Hepatocyte (in vitro differentiated cells): ENCODE data around the gene NPTXR.

ENCODE experiments used
- CTCF ChIP-seq: fragments of 200-600 bp; sonication (generic); IDR thresholded peaks from 2 replicates; pipeline ENCODE4 v1.5.1; 2016; ENCODE audit warnings: antibody characterized with exemption, mild to moderate bottlenecking; ENCODE audit not compliant: poor library complexity
- EZH2 ChIP-seq: fragments of 200-600 bp; sonication (generic); IDR thresholded peaks from 2 replicates; pipeline ENCODE4 v1.6.1; 2016; ENCODE audit warnings: antibody characterized with exemption, mild to moderate bottlenecking, borderline replicate concordance
- EZH2phosphoT487 ChIP-seq: fragments of 200-600 bp; sonication (generic); IDR thresholded peaks from one replicate; pipeline ENCODE4 v1.6.1; 2018; ENCODE audit warnings: antibody characterized with exemption, mild to moderate bottlenecking, low read depth, moderate library complexity; ENCODE audit not compliant: unreplicated experiment, severe bottlenecking

- TF ChIP-seq EZH2 (no peak), EZH2phosphoT487 (no peak), CTCF (no peak)
Measured at GRCh38 chr22:38834215-38834953, 9.4 kb downstream of the NPTXR start.
